ENCODE measurements around the gene TBK1. TPM values are rescaled to one million over a fixed set of nuclear protein-coding genes. Genes with fewer than 3 reads are reported as not detected.

TBK1 gene
- total and polyA plus RNA-seq, 2 of the 4 experiments (the other 2 are of a cell fraction), result 9.9 to 11.6 TPM

DNA sequence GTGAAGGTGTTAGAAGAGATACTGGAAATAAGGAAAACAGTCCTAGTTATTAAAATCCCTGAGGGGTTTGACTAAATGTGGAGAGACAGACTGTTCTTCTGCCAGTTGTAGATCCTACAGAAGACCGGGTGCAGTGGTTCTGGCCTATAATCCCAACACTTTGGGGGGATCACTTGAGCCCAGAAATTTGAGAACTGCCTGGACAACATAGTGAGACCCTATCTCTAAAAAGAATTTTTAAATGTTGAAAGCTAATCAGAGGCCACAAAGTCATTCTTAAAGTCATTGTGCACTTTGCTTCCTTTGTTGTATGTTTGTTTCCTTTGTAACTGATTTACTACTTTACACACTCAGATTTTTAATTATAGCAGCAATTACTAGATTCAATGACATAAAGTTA is 97.2 kb downstream of the TBK1 start (continued):
- TF ChIP-seq CEBPB (IDR thresholded peaks at IDR 0.05; ENCODE audit: low read depth, low read length), result no peak

DNA sequence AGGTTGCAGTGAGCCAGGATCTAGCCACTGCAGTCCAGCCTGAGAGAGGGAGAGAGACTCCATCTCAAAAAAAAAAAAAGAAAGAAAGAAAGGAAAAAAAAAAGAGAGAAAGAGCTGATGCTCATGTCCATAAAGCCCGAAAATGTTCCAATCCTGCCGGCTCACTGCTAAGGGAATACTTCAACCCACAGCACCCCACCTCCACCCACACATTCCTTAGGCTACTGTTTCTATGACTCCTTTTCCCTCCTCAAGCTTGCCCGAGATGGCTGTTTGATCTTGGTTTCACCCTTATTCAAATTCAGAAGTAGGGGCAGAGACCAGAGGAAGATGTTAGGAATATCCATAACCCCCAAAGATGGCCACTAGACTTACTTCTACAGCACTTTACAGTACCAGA is 98.8 kb downstream of the TBK1 start:
- no peak for ATAC-seq (ENCODE audit: low read depth)
- in situ Hi-C loops (cut with MboI; ENCODE audit: low sequenced_read_pairs), result no loop called here
- Histone ChIP-seq H4K5ac (ENCODE audit: low read depth, low read length) (no peak overlapping the region), H3K23ac (ENCODE audit: low read depth, low read length) (no peak overlapping the region), H3K9me1 (ENCODE audit: insufficient read depth, low read length) (no peaks in the 10 kb centered on the region), H4K20me1 (ENCODE audit: insufficient read depth, low read length) (no peaks in the 10 kb centered on the region), H2BK20ac (ENCODE audit: low read depth, low read length) (0 out of 2 replicates have a peak overlapping the region, but pooled peaks have one; percentile 40), H3K27ac (ENCODE audit: insufficient read depth, low read length) (no peak overlapping the region), H2BK15ac (ENCODE audit: low read depth, low read length) (no peak overlapping the region; the same call in 2 of the 3 replicates), H2AFZ (replicated peaks; ENCODE audit: low read length, poor library complexity) (no peak overlapping the region), H2BK5ac (ENCODE audit: low read depth, low read length, poor library complexity, severe bottlenecking) (no peak overlapping the region), H3K4me2 (ENCODE audit: low read depth, low read length) (no peak overlapping the region), H3K9ac (ENCODE audit: low read depth, low read length) (no peak overlapping the region), H3K27me3 (ENCODE audit: control insufficient read depth, insufficient read depth, low read length) (no peaks in the 10 kb centered on the region), H2AK9ac (replicated peaks; ENCODE audit: low read depth, low read length, poor library complexity) (no peak overlapping the region), H3K36me3 (ENCODE audit: control insufficient read depth, insufficient read depth, low read length) (no peaks in the 10 kb centered on the region), H3K4me1 (ENCODE audit: control insufficient read depth, insufficient read depth, low read length) (no peaks in the 10 kb centered on the region), H4K8ac (ENCODE audit: low read depth in 2 of 2, low read length in 2 of 2) (no peak overlapping the region), H3K79me1 (ENCODE audit: low read depth in 1 of 2, low read length in 2 of 2) (no peaks in the 10 kb centered on the region), H3K4ac (ENCODE audit: low read depth, low read length) (no peak overlapping the region), H3K18ac (ENCODE audit: low read depth, low read length) (no peak overlapping the region), H3K9me3 (ENCODE audit: control insufficient read depth, insufficient read depth, low read length) (no peaks in the 10 kb centered on the region), H3K14ac (replicated peaks; ENCODE audit: low read depth, low read length) (no peak overlapping the region), H3K4me3 (ENCODE audit: insufficient read depth, low read depth, low read length) (no peak overlapping the region), H2AK5ac (ENCODE audit: low read depth, low read length) (no peak overlapping the region), H4K91ac (ENCODE audit: insufficient read depth, low read depth, low read length) (no peak overlapping the region), H3K56ac (ENCODE audit: extremely low read depth, insufficient read depth, low read length) (no peak overlapping the region), H2BK120ac (ENCODE audit: low read depth, low read length) (no peak overlapping the region)
- no CpG with 5 or more reads among the region's 3 CpGs for WGBS, 2 experiments (ENCODE audit: extremely low coverage in 2 of 2, insufficient read length in 1 of 2)
- ChIA-PET POLR2A (ENCODE audit: unreplicated experiment) (interaction anchor here (0.6 kb wide), 1 partner anchor 234 kb away, joined by 12 read pairs; no protein-coding TSS in a partner anchor), CTCF (interaction anchor here (0.6 to 2.3 kb wide), 5 partner anchors 10 to 245 kb away, joined by 3 to 15 read pairs (median 5); no protein-coding TSS in a partner anchor)
- BruUV-seq (replicated peaks), result no TSS peak
- intact Hi-C loops (cut with micrococcal nuclease), result no loop called here
- dilution Hi-C loops (cut with HindIII; ENCODE audit: low sequenced_read_pairs, unreplicated experiment), result no loop called here
- DNase-seq, result no peak
- no peak for TF ChIP-seq MAZ (IDR thresholded peaks at IDR 0.05; ENCODE audit: borderline replicate concordance, low read depth, low read length)
- TF ChIP-seq RCOR1 (IDR thresholded peaks at IDR 0.05; ENCODE audit: insufficient replicate concordance, low read length), result no peak
- no peak for TF ChIP-seq RFX5 (IDR thresholded peaks at IDR 0.05; ENCODE audit: low read depth, low read length)
- no peak for TF ChIP-seq SMC3 (IDR thresholded peaks at IDR 0.05; ENCODE audit: low read depth, low read length)
- TF ChIP-seq CTCF (conservative IDR thresholded peaks at IDR 0.05; ENCODE audit: low read depth, low read length), result no peak
- TF ChIP-seq ELK1 (IDR thresholded peaks at IDR 0.05; ENCODE audit: borderline replicate concordance, low read depth, low read length), result no peak
- no peak for TF ChIP-seq CHD1 (IDR thresholded peaks at IDR 0.05; ENCODE audit: low read depth, low read length)
- TF ChIP-seq RAD21 (IDR thresholded peaks at IDR 0.05; ENCODE audit: low read length), result no peak
- no peak for TF ChIP-seq MAFK (IDR thresholded peaks at IDR 0.05; ENCODE audit: low read depth, low read length)
- TF ChIP-seq MXI1 (IDR thresholded peaks at IDR 0.05; ENCODE audit: borderline replicate concordance, low read depth, low read length), result no peak
- TF ChIP-seq NFE2L2 (IDR thresholded peaks at IDR 0.05; ENCODE audit: low read depth, low read length), result no peak
- no peak for TF ChIP-seq CEBPB (IDR thresholded peaks at IDR 0.05; ENCODE audit: low read depth, low read length)
- TF ChIP-seq BHLHE40 (IDR thresholded peaks at IDR 0.05; ENCODE audit: low read depth, low read length), result no peak
- TF ChIP-seq FOS (IDR thresholded peaks at IDR 0.05; ENCODE audit: low read depth, low read length), result no peak
- TF ChIP-seq POLR2A (IDR thresholded peaks at IDR 0.05; ENCODE audit: low read depth, low read length), result no peak

Data from IMR-90 (cell line).